Progenitor cell of endocrine pancreas (in vitro differentiated cells): ENCODE measurements around the gene INPP4A. TPM values are rescaled to one million over a fixed set of nuclear protein-coding genes. Genes with fewer than 3 reads are reported as not detected.

Experiments
- DNase-seq: peaks from one replicate; pipeline ENCODE4 v3.0.0; 2021; ENCODE audit warnings: low spot score; ENCODE audit not compliant: unreplicated experiment
- H3K27ac Mint-ChIP-seq: 2 replicates; pipeline ENCODE4 v1.8.0; 2021; ENCODE audit warnings: mild to moderate bottlenecking, moderate library complexity, mixed read lengths
- H3K27me3 Mint-ChIP-seq: 2 replicates; pipeline ENCODE4 v1.8.0; 2021; ENCODE audit warnings: mixed read lengths
- H3K36me3 Mint-ChIP-seq: 2 replicates; pipeline ENCODE4 v1.8.0; 2022; ENCODE audit warnings: mixed read lengths; ENCODE audit not compliant: insufficient read depth
- H3K4me1 Mint-ChIP-seq: 2 replicates; pipeline ENCODE4 v1.8.0; 2021; ENCODE audit warnings: low read depth, mixed read lengths
- H3K4me3 Mint-ChIP-seq: 2 replicates; pipeline ENCODE4 v1.8.0; 2021; ENCODE audit warnings: low read depth, mild to moderate bottlenecking, moderate library complexity, mixed read lengths
- H3K9me3 Mint-ChIP-seq: 2 replicates; pipeline ENCODE4 v1.8.0; 2021; ENCODE audit warnings: low read depth, mixed read lengths
- CTCF ChIP-seq: fragments of 200-600 bp; sonication (generic); IDR thresholded peaks from one replicate; pipeline ENCODE4 v1.5.0; 2021; ENCODE audit warnings: antibody characterized with exemption, mild to moderate bottlenecking; ENCODE audit not compliant: unreplicated experiment
- total RNA-seq: library from RNA; stranded (reverse); gene quantifications from 2 replicates; pipeline ENCODE4 v1.2.1, GENCODE V29; 2021

Gene INPP4A
- total RNA-seq, 1 donor from 2014 or later: 33.0 TPM

- H3K9me3 Mint-ChIP-seq: no peaks in the 10 kb centered on the region
- no peak overlapping the region for H3K27ac Mint-ChIP-seq
- no peaks in the 10 kb centered on the region for H3K27me3 Mint-ChIP-seq
- H3K4me3 Mint-ChIP-seq: no peak overlapping the region
- DNase-seq: no peak
- H3K4me1 Mint-ChIP-seq: peaks cover 3% of the 10 kb centered on the region
- H3K36me3 Mint-ChIP-seq: peaks cover 1% of the 10 kb centered on the region
- TF ChIP-seq CTCF: no peak
Measured at GRCh38 chr2:98471402-98472131, 26.9 kb downstream of the INPP4A start.

- Mint-ChIP-seq H3K36me3 (peaks cover 1% of the 10 kb centered on the region), H3K4me1 (peaks cover 2% of the 10 kb centered on the region), H3K27me3 (no peaks in the 10 kb centered on the region), H3K4me3 (no peak overlapping the region), H3K27ac (no peak overlapping the region), H3K9me3 (no peaks in the 10 kb centered on the region)
- no peak for TF ChIP-seq CTCF
- DNase-seq: no peak
Measured at GRCh38 chr2:98472132-98472650, 27.5 kb downstream of the INPP4A start.

DNA sequence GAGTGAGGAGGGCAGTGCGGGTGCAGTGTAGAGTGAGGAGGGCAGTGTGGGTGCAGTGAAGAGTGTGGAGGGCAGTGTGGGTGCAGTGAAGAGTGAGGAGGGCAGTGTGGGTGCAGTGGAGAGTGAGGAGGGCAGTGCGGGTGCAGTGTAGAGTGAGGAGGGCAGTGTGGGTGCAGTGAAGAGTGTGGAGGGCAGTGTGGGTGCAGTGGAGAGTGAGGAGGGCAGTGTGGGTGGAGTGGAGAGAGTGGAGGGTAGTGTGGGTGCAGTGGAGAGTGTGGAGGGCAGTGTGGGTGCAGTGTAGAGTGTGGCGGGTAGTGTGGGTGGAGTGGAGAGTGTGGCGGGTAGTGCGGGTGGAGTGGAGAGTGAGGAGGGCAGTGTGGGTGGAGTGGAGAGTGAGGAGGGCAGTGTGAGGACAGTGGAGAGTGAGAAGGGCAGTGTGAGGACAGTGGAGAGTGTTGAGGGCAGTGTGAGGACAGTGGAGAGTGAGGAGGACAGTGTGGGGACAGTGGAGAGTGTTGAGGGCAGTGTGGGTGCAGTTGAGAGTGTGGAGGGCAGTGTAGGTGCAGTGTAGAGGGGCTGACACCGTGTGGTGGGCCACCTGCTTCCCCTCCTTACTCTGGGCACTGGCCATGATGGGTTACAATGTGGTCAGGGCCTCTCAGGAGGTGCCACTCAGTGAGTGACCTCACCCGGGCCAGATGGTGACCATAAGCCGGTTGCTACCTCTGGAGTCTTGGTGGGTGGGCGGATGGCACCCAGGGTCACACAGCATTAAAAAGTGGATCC, 28.5 kb downstream of the INPP4A start:
- no peak for TF ChIP-seq CTCF
- peaks cover 2% of the 10 kb centered on the region for H3K4me1 Mint-ChIP-seq
- H3K9me3 Mint-ChIP-seq: no peaks in the 10 kb centered on the region
- H3K36me3 Mint-ChIP-seq: peaks cover 1% of the 10 kb centered on the region
- H3K27ac Mint-ChIP-seq: no peak overlapping the region
- H3K4me3 Mint-ChIP-seq: no peak overlapping the region
- no peaks in the 10 kb centered on the region for H3K27me3 Mint-ChIP-seq
- DNase-seq: no peak

DNA sequence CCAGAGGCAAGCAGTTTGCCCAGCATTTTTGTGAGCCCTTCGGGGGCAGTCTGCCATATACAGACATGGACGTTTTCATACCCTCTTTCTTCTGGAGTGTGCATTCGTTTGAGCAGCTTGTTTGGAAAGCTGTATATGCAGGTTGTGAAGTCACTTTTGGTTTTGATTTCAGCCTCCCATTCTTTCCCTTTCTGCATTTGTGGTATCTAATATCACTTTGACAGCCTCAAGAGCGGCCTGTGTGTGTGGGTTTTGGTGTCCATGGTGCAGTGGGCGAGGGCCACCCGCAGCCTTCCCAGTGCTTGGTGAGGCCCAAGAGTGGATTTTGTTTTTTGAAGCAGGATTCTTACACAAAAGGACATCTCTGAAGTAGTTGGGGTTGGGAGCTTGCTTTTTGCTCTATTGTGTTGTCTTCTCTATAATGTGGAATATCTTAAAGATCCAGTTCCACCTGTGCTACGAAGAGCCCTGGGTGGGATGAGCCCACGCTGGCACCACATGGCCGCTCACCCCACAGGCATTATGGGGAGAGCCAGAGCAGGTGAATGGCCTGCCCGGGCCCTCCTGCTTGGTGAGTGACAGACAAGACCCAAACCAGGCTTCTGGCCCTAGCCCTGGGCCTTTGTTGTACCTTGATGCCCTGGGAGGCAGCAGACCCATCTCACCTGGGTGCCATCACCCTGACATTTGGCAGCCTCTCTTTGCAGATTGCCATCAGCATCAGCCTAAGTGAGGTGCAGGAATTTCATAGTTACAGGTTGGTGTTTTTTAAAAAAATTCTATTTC, 29.5 kb downstream of the INPP4A start:
- no peak for TF ChIP-seq CTCF
- Mint-ChIP-seq H3K27ac (no peak overlapping the region), H3K4me1 (peaks cover 2% of the 10 kb centered on the region), H3K4me3 (no peak overlapping the region), H3K27me3 (no peaks in the 10 kb centered on the region), H3K9me3 (no peaks in the 10 kb centered on the region), H3K36me3 (peaks cover 1% of the 10 kb centered on the region)
- no peak for DNase-seq

GRCh38 chr2:98474979-98475632, 30.4 kb downstream of the INPP4A start:
- Mint-ChIP-seq H3K4me3 (no peak overlapping the region), H3K27me3 (no peaks in the 10 kb centered on the region), H3K36me3 (no peaks in the 10 kb centered on the region), H3K4me1 (peaks cover 2% of the 10 kb centered on the region), H3K27ac (no peak overlapping the region), H3K9me3 (no peaks in the 10 kb centered on the region)
- no peak for DNase-seq
- no peak for TF ChIP-seq CTCF
